K562 (cell line): ENCODE results near the gene FXN. TPM values are rescaled to one million over a fixed set of nuclear protein-coding genes. Genes with fewer than 3 reads are reported as not detected.

Experiments
- EP400 ChIP-seq: fragments of 450-650 bp; IDR thresholded peaks from 2 replicates; pipeline ENCODE4 v1.6.1; 2017; ENCODE audit warnings: antibody characterized with exemption, mild to moderate bottlenecking, moderate library complexity
- FOXP1 ChIP-seq: sonication (generic); formaldehyde crosslinking; IDR thresholded peaks from 2 replicates; pipeline ENCODE4 v1.8.0; 2022; ENCODE audit warnings: mild to moderate bottlenecking, missing genetic modification reagents
- GABPB1 ChIP-seq: sonication (generic); formaldehyde crosslinking; IDR thresholded peaks from 2 replicates; pipeline ENCODE4 v1.8.0; 2022; ENCODE audit warnings: mild to moderate bottlenecking, missing genetic modification reagents
- IRF2 ChIP-seq: sonication (generic); formaldehyde crosslinking; IDR thresholded peaks from 2 replicates; pipeline ENCODE4 v1.8.1; 2022; ENCODE audit warnings: mild to moderate bottlenecking, missing genetic modification reagents
- KDM1A ChIP-seq, 2 experiments: fragments of 450-650 bp; IDR thresholded peaks; 2 replicates each; pipeline ENCODE4 v1.6.1; 2016; ENCODE audit warnings: mild to moderate bottlenecking in 2 of 2
- NEUROD1 ChIP-seq: fragments of 150-350 bp; IDR thresholded peaks from 2 replicates; pipeline ENCODE4 v1.6.1; 2014; ENCODE audit warnings: borderline replicate concordance, low read length, low read depth; ENCODE audit not compliant: partially characterized antibody
- RBM15 ChIP-seq: fragments of 200-400 bp; formaldehyde crosslinking; IDR thresholded peaks from 2 replicates; pipeline ENCODE4 v1.6.1; 2018; ENCODE audit warnings: mild to moderate bottlenecking, low read length, moderate library complexity; ENCODE audit not compliant: insufficient read depth
- SRF ChIP-seq, 2 experiments: fragments of 250-450, 450-650 bp in 1 of 2; sonication (Bioruptor Pico) in 1 of 2; sonication (generic) in 1 of 2; formaldehyde crosslinking; IDR thresholded peaks; 2 replicates each; pipeline versions ENCODE4 v1.5.0 to v1.5.1; 2020 to 2022; ENCODE audit warnings: mild to moderate bottlenecking in 1 of 2, missing genetic modification reagents in 1 of 2
- ZNF263 ChIP-seq: sonication (generic); formaldehyde crosslinking; IDR thresholded peaks from 2 replicates; pipeline ENCODE4 v1.8.0; 2022; ENCODE audit warnings: mild to moderate bottlenecking, missing genetic modification reagents, borderline replicate concordance
- polyA plus RNA-seq, 8 experiments: library from polyadenylated mRNA; depleted of rRNA in 4 of 8; stranded (reverse) in 5 of 8; unstranded in 3 of 8; fragments of >200 nt; fragmentation: Nextera tagmentation in 2 of 8; fragmentation: Illumina TruSeq in 1 of 8; extraction: Ambion mirVana in 2 of 8; extraction: Trizol in 1 of 8; gene quantifications; 2 replicates each; pipeline versions ENCODE4 v1.2.1 to v1.2.3, GENCODE V29; 2011 to 2014; ENCODE audit warnings: inconsistent platforms in 1 of 8, missing spikeins in 1 of 8
- total RNA-seq, 7 experiments: library from RNA; depleted of rRNA in 6 of 7; stranded (reverse); fragments of >200 nt in 6 of 7; fragmentation: Illumina TruSeq in 2 of 7; extraction: Trizol in 2 of 7; gene quantifications; 2 replicates each; pipeline versions ENCODE4 v1.2.1 to v1.2.3, GENCODE V29; 2011 to 2021; ENCODE audit warnings: low replicate concordance in 1 of 7
- TF ChIP-seq, protein P1 (sequence below): fragments of 250-450 bp; sonication (Bioruptor Pico); IDR thresholded peaks from 2 replicates; pipeline ENCODE4 v1.4.0; 2020
- TF ChIP-seq, protein P2 (sequence below): sonication (generic); formaldehyde crosslinking; IDR thresholded peaks from 2 replicates; pipeline ENCODE4 v1.8.1; 2022; ENCODE audit warnings: missing genetic modification reagents
- TF ChIP-seq, protein P3 (sequence below), 2 experiments: IDR thresholded peaks; 2 replicates each; pipeline ENCODE4 v1.6.1; 2012; ENCODE audit warnings: improper control_type of control experiment in 2 of 2, low read depth in 2 of 2, low read length in 2 of 2, borderline replicate concordance in 1 of 2
- TF ChIP-seq, protein P4 (sequence below): conservative IDR thresholded peaks from 2 replicates; pipeline ENCODE4 v1.6.1; 2011; ENCODE audit warnings: low read depth, mild to moderate bottlenecking, low read length; ENCODE audit not compliant: control insufficient read depth

The FXN gene
- total and polyA plus RNA-seq, 9 of the 15 experiments (the other 6 are each of a cell fraction or from before 2014, with no cell fraction given): 7.6 to 51.5 (median 30.3) TPM

DNA sequence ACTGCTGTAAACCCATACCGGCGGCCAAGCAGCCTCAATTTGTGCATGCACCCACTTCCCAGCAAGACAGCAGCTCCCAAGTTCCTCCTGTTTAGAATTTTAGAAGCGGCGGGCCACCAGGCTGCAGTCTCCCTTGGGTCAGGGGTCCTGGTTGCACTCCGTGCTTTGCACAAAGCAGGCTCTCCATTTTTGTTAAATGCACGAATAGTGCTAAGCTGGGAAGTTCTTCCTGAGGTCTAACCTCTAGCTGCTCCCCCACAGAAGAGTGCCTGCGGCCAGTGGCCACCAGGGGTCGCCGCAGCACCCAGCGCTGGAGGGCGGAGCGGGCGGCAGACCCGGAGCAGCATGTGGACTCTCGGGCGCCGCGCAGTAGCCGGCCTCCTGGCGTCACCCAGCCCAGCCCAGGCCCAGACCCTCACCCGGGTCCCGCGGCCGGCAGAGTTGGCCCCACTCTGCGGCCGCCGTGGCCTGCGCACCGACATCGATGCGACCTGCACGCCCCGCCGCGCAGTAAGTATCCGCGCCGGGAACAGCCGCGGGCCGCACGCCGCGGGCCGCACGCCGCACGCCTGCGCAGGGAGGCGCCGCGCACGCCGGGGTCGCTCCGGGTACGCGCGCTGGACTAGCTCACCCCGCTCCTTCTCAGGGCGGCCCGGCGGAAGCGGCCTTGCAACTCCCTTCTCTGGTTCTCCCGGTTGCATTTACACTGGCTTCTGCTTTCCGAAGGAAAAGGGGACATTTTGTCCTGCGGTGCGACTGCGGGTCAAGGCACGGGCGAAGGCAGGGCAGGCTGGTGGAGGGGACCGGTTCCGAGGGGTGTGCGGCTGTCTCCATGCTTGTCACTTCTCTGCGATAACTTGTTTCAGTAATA is at the start of gene FXN (continued):
- TF ChIP-seq, protein P1, sequence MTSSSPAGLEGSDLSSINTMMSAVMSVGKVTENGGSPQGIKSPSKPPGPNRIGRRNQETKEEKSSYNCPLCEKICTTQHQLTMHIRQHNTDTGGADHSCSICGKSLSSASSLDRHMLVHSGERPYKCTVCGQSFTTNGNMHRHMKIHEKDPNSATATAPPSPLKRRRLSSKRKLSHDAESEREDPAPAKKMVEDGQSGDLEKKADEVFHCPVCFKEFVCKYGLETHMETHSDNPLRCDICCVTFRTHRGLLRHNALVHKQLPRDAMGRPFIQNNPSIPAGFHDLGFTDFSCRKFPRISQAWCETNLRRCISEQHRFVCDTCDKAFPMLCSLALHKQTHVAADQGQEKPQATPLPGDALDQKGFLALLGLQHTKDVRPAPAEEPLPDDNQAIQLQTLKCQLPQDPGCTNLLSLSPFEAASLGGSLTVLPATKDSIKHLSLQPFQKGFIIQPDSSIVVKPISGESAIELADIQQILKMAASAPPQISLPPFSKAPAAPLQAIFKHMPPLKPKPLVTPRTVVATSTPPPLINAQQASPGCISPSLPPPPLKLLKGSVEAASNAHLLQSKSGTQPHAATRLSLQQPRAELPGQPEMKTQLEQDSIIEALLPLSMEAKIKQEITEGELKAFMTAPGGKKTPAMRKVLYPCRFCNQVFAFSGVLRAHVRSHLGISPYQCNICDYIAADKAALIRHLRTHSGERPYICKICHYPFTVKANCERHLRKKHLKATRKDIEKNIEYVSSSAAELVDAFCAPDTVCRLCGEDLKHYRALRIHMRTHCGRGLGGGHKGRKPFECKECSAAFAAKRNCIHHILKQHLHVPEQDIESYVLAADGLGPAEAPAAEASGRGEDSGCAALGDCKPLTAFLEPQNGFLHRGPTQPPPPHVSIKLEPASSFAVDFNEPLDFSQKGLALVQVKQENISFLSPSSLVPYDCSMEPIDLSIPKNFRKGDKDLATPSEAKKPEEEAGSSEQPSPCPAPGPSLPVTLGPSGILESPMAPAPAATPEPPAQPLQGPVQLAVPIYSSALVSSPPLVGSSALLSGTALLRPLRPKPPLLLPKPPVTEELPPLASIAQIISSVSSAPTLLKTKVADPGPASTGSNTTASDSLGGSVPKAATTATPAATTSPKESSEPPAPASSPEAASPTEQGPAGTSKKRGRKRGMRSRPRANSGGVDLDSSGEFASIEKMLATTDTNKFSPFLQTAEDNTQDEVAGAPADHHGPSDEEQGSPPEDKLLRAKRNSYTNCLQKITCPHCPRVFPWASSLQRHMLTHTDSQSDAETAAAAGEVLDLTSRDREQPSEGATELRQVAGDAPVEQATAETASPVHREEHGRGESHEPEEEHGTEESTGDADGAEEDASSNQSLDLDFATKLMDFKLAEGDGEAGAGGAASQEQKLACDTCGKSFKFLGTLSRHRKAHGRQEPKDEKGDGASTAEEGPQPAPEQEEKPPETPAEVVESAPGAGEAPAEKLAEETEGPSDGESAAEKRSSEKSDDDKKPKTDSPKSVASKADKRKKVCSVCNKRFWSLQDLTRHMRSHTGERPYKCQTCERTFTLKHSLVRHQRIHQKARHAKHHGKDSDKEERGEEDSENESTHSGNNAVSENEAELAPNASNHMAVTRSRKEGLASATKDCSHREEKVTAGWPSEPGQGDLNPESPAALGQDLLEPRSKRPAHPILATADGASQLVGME (CRISPR knock-in tag): no peak
- TF ChIP-seq, protein P2, sequence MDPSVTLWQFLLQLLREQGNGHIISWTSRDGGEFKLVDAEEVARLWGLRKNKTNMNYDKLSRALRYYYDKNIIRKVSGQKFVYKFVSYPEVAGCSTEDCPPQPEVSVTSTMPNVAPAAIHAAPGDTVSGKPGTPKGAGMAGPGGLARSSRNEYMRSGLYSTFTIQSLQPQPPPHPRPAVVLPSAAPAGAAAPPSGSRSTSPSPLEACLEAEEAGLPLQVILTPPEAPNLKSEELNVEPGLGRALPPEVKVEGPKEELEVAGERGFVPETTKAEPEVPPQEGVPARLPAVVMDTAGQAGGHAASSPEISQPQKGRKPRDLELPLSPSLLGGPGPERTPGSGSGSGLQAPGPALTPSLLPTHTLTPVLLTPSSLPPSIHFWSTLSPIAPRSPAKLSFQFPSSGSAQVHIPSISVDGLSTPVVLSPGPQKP (CRISPR knock-in tag): no peak
- TF ChIP-seq RBM15 (no peak), IRF2 (CRISPR knock-in tag) (no peak), KDM1A (IDR thresholded peaks at IDR 0.05) (peak; percentile 90 to 95), NEUROD1 (peak; percentile 38), ZNF263 (no peak), GABPB1 (CRISPR knock-in tag) (peak; percentile 49), SRF (CRISPR knock-in tag; IDR thresholded peaks at IDR 0.05) (no peak; a peak in 1 of 4 replicates), EP400 (peak; percentile 63; the same call in 1 of the 2 replicates), FOXP1 (CRISPR knock-in tag) (peak; percentile 50; the same call in 1 of the 2 replicates)
- TF ChIP-seq, protein P3, sequence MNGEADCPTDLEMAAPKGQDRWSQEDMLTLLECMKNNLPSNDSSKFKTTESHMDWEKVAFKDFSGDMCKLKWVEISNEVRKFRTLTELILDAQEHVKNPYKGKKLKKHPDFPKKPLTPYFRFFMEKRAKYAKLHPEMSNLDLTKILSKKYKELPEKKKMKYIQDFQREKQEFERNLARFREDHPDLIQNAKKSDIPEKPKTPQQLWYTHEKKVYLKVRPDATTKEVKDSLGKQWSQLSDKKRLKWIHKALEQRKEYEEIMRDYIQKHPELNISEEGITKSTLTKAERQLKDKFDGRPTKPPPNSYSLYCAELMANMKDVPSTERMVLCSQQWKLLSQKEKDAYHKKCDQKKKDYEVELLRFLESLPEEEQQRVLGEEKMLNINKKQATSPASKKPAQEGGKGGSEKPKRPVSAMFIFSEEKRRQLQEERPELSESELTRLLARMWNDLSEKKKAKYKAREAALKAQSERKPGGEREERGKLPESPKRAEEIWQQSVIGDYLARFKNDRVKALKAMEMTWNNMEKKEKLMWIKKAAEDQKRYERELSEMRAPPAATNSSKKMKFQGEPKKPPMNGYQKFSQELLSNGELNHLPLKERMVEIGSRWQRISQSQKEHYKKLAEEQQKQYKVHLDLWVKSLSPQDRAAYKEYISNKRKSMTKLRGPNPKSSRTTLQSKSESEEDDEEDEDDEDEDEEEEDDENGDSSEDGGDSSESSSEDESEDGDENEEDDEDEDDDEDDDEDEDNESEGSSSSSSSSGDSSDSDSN (IDR thresholded peaks at IDR 0.05; ENCODE audit: borderline replicate concordance in 1 of 2, low read depth in 2 of 2, low read length in 2 of 2): peak; percentile 9 to 76; a peak in 1 of 4 replicates
- TF ChIP-seq, protein P4, sequence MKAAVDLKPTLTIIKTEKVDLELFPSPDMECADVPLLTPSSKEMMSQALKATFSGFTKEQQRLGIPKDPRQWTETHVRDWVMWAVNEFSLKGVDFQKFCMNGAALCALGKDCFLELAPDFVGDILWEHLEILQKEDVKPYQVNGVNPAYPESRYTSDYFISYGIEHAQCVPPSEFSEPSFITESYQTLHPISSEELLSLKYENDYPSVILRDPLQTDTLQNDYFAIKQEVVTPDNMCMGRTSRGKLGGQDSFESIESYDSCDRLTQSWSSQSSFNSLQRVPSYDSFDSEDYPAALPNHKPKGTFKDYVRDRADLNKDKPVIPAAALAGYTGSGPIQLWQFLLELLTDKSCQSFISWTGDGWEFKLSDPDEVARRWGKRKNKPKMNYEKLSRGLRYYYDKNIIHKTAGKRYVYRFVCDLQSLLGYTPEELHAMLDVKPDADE: peak; percentile 38; the same call in 1 of the 2 replicates
